ENCODE measurements around the gene TACC3. TPM values are rescaled to one million over a fixed set of nuclear protein-coding genes. Genes with fewer than 3 reads are reported as not detected.

Gene TACC3
- total RNA-seq, 1 experiment from 2014 or later, result 106 TPM

- DNase-seq (ENCODE audit: low read depth, low spot score), result no peak
- intact Hi-C loops (cut with micrococcal nuclease; ENCODE audit: unreplicated experiment) (no loop called here), in situ Hi-C loops (cut with HindIII; ENCODE audit: low pct_unique_long_range_greater_than_20kb, low sequenced_read_pairs) (no loop called here)
- ChIA-PET CTCF (no interaction called here), POLR2A (no interaction called here)
- no peaks in the 10 kb centered on the region; the same call in 1 of the 2 replicates for H3K4me1 ChIP-seq (ENCODE audit: control insufficient read depth, insufficient read depth, low read length)
- no peaks in the 10 kb centered on the region for H3K9me3 ChIP-seq (ENCODE audit: control insufficient read depth, insufficient read depth, low read depth, low read length)
- H3K27ac ChIP-seq (ENCODE audit: low read length), result no peak overlapping the region
- no peak for ATAC-seq
- H3K4me3 ChIP-seq (ENCODE audit: low read depth in 2 of 2, low read length in 2 of 2), result no peak overlapping the region
- H3K27me3 ChIP-seq (ENCODE audit: control insufficient read depth, insufficient read depth, low read length), result no peaks in the 10 kb centered on the region
- no peak for TF ChIP-seq SIN3A (IDR thresholded peaks at IDR 0.05; ENCODE audit: borderline replicate concordance, insufficient read depth, low read depth, low read length)
- TF ChIP-seq REST (IDR thresholded peaks at IDR 0.05; ENCODE audit: insufficient read depth in 1 of 2, low read depth in 2 of 2, low read length in 1 of 2), result no peak
- TF ChIP-seq TCF7L2 (IDR thresholded peaks at IDR 0.05; ENCODE audit: low read depth, low read length), result no peak
- no peak for TF ChIP-seq POLR2AphosphoS5 (IDR thresholded peaks at IDR 0.05; ENCODE audit: low read depth, low read length)
- no peak for TF ChIP-seq CTCF (IDR thresholded peaks at IDR 0.05)
- no TSS peak for BruUV-seq (replicated peaks)
- no peaks in the 10 kb centered on the region for H3K36me3 ChIP-seq (ENCODE audit: control insufficient read depth, insufficient read depth, low read length)
Measured at GRCh38 chr4:1753294-1753696, 32.0 kb downstream of the TACC3 start.

GRCh38 chr4:1753697-1754311, 32.5 kb downstream of the TACC3 start:
- H3K36me3 ChIP-seq (ENCODE audit: control insufficient read depth, insufficient read depth, low read length), result no peaks in the 10 kb centered on the region
- in situ Hi-C loops (cut with HindIII; ENCODE audit: low pct_unique_long_range_greater_than_20kb, low sequenced_read_pairs), result no loop called here
- POLR2A ChIA-PET, result no interaction called here
- H3K27me3 ChIP-seq (ENCODE audit: control insufficient read depth, insufficient read depth, low read length), result no peaks in the 10 kb centered on the region
- H3K4me3 ChIP-seq (ENCODE audit: low read depth in 2 of 2, low read length in 2 of 2), result no peak overlapping the region
- ATAC-seq, result no peak
- CTCF ChIA-PET, result interaction anchor here (1.3 kb wide), 1 partner anchor 55 kb away, joined by 3 read pairs; no protein-coding TSS in a partner anchor
- BruUV-seq (replicated peaks), result no TSS peak
- no peaks in the 10 kb centered on the region; the same call in 1 of the 2 replicates for H3K4me1 ChIP-seq (ENCODE audit: control insufficient read depth, insufficient read depth, low read length)
- TF ChIP-seq TCF7L2 (IDR thresholded peaks at IDR 0.05; ENCODE audit: low read depth, low read length), result no peak
- TF ChIP-seq SIN3A (IDR thresholded peaks at IDR 0.05; ENCODE audit: borderline replicate concordance, insufficient read depth, low read depth, low read length), result no peak
- no peak for TF ChIP-seq CTCF (IDR thresholded peaks at IDR 0.05)
- TF ChIP-seq REST (IDR thresholded peaks at IDR 0.05; ENCODE audit: insufficient read depth in 1 of 2, low read depth in 2 of 2, low read length in 1 of 2), result no peak
- no peak for TF ChIP-seq POLR2AphosphoS5 (IDR thresholded peaks at IDR 0.05; ENCODE audit: low read depth, low read length)
- DNase-seq (ENCODE audit: low read depth, low spot score), result no peak
- no peak overlapping the region for H3K27ac ChIP-seq (ENCODE audit: low read length)
- intact Hi-C loops (cut with micrococcal nuclease; ENCODE audit: unreplicated experiment), result no loop called here
- no peaks in the 10 kb centered on the region for H3K9me3 ChIP-seq (ENCODE audit: control insufficient read depth, insufficient read depth, low read depth, low read length)

All from Panc1 (cell line).